ENCODE results near the gene ZZZ3.

DNA sequence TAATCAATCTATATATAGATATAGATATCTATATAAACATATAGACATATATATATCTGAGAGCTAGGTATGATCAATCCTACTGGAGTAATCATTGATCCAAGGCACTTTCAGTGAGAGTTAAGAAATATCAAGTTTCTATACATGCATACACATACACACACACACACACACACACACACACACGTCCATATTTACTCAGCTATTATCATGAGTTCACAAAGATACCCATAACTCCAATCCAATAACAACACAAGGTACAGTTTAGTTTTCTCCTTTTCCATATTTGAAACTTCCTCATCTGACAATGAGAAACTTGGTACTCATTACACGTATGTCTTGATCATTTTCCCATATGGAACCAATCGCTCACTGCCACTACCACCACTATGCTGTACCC is 27.3 kb upstream of the ZZZ3 start:
- TF ChIP-seq NCOA1 (CRISPR knock-in tag; IDR thresholded peaks at IDR 0.05) (no peak), EP300 (IDR thresholded peaks at IDR 0.05; ENCODE audit: low read depth in 2 of 2, low read length in 2 of 2) (no peak), EP300 (CRISPR knock-in tag; IDR thresholded peaks at IDR 0.05; ENCODE audit: borderline replicate concordance) (no peak), MBNL3 (CRISPR knock-in tag; conservative IDR thresholded peaks at IDR 0.05) (no peak), FOXJ3 (CRISPR knock-in tag; IDR thresholded peaks at IDR 0.05; ENCODE audit: borderline replicate concordance) (no peak), RAD21 (CRISPR knock-in tag; IDR thresholded peaks at IDR 0.05) (no peak)

Data from HepG2 (cell line).